ENCODE results near the gene UGP2. TPM values are rescaled to one million over a fixed set of nuclear protein-coding genes. Genes with fewer than 3 reads are reported as not detected.

Gene UGP2
- total and polyA plus RNA-seq, 2 donors from 2014 or later = 118 to 140 TPM

DNA sequence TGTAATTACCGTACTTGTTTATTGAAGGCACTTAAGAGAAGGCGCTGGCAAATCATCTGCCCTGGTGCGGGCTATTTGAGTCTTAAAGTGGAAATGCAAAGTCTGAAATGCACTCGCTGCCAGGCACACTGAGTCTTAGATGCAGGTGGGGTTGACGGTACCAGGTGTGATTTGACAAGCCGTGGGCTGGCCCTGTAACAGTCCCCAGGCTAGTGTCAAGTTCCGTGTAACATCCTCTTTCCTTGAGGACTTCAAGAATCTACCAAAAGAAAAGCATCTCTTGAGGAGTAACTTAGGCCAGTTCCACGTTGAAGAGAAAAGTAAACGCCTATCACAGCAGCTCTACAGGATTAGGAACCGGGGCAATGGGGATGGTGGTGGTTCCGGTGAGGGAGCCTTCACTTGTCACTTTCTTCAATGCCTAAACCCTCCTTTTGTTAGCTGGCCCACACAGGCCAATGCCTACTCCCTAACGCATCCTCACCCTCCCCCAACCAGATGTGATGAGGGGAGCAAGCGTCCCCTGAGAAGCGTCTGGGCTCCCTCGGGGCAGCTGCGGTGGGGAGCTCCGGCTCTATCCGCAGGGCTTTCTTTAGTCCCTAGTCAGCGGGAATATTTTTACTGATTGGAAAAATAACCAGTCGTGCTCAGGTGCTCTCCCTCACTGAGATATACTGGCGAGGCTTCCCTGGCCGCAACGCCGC is 1.5 kb upstream of the UGP2 start:
- no peak for TF ChIP-seq CTCF (IDR thresholded peaks at IDR 0.05; ENCODE audit: borderline replicate concordance, extremely low read depth, insufficient read depth)
- Histone ChIP-seq H3K27me3 (ENCODE audit: control insufficient read depth, insufficient read depth, low read length) (no peaks in the 10 kb centered on the region), H3K4me1 (ENCODE audit: control insufficient read depth in 2 of 3, insufficient read depth in 2 of 3, low read depth in 1 of 3, low read length in 3 of 3) (peaks cover 0 to 11% (median 3%) of the 10 kb centered on the region in 3 donors), H3K27ac (ENCODE audit: low read depth in 2 of 2, low read length in 2 of 2) (peak overlapping the region; percentile 56 to 97), H3K9ac (ENCODE audit: low read length in 3 of 3) (peak overlapping the region; percentile 63 to 98 (median 92)), H3K9me3 (ENCODE audit: control insufficient read depth in 2 of 3, insufficient read depth in 1 of 3, low read length in 3 of 3) (no peaks in the 10 kb centered on the region), H3K4me3 (ENCODE audit: low read length in 3 of 3) (peak overlapping the region; percentile 74 to 93 (median 91)), H3K36me3 (ENCODE audit: control insufficient read depth in 2 of 3, insufficient read depth in 3 of 3, low read length in 3 of 3) (no peaks in the 10 kb centered on the region)
- no peak for FAIRE-seq
- DNase-seq = no peak
- intact Hi-C loops (cut with DNase I) = no loop called here

DNA sequence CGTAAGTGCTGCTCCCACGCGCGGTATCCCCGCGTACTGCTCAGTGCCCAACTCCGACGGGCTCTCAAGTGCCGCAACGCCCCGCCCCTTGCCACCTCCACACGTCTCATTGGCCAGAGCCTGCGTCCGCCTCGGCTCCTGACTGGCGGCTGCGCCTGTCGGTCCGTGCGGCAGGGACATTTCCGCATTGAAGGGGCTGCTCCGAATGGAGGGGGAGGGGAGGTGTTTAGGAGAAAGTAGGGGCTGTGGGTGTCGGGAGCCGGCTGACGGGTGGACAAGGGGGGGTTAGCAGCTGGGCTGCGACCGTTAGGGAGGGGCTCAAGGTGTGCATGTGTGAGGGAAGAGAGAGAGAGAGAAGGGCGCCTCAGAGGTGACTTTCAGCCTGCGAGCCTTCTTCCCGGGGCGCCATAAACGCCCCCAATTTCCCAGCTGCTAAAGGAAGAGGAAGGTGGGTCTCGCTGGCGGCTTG is 877 bp upstream of the UGP2 start:
- peaks cover 0 to 11% (median 3%) of the 10 kb centered on the region in 3 donors for H3K4me1 ChIP-seq (ENCODE audit: control insufficient read depth in 2 of 3, insufficient read depth in 2 of 3, low read depth in 1 of 3, low read length in 3 of 3)
- intact Hi-C loops (cut with DNase I) = no loop called here
- FAIRE-seq (peak; percentile 50), DNase-seq (peak; percentile 99 to 100 (median 99))
- H3K27me3 ChIP-seq (ENCODE audit: control insufficient read depth, insufficient read depth, low read length) = no peaks in the 10 kb centered on the region
- peak overlapping the region; percentile 74 to 93 (median 91) for H3K4me3 ChIP-seq (ENCODE audit: low read length in 3 of 3)
- no peak for TF ChIP-seq CTCF (IDR thresholded peaks at IDR 0.05; ENCODE audit: borderline replicate concordance, extremely low read depth, insufficient read depth)
- H3K36me3 ChIP-seq (ENCODE audit: control insufficient read depth in 2 of 3, insufficient read depth in 3 of 3, low read length in 3 of 3) = no peaks in the 10 kb centered on the region
- peak overlapping the region; percentile 97 to 98 for H3K27ac ChIP-seq (ENCODE audit: low read depth in 2 of 2, low read length in 2 of 2)
- H3K9me3 ChIP-seq (ENCODE audit: control insufficient read depth in 2 of 3, insufficient read depth in 1 of 3, low read length in 3 of 3) = no peaks in the 10 kb centered on the region
- H3K9ac ChIP-seq (ENCODE audit: low read length in 3 of 3) = peak overlapping the region; percentile 63 to 98 (median 92)

GRCh38 chr2:63842149-63843061 is 709 bp downstream of the UGP2 start:
- H3K4me3 ChIP-seq (ENCODE audit: low read length in 3 of 3) = peak overlapping the region; percentile 89 to 100 (median 91)
- peak overlapping the region; percentile 97 to 98 for H3K27ac ChIP-seq (ENCODE audit: low read depth in 2 of 2, low read length in 2 of 2)
- FAIRE-seq = no peak

More at GRCh38 chr2:63842149-63843061, 709 bp downstream of the UGP2 start:
- Histone ChIP-seq H3K27me3 (ENCODE audit: control insufficient read depth, insufficient read depth, low read length) (no peaks in the 10 kb centered on the region), H3K9ac (ENCODE audit: low read length in 3 of 3) (peak overlapping the region; percentile 83 to 99 (median 92)), H3K36me3 (ENCODE audit: control insufficient read depth in 2 of 3, insufficient read depth in 3 of 3, low read length in 3 of 3) (no peaks in the 10 kb centered on the region), H3K4me1 (ENCODE audit: control insufficient read depth in 2 of 3, insufficient read depth in 2 of 3, low read depth in 1 of 3, low read length in 3 of 3) (peaks cover 0 to 11% (median 6%) of the 10 kb centered on the region in 3 donors), H3K9me3 (ENCODE audit: control insufficient read depth in 2 of 3, insufficient read depth in 1 of 3, low read length in 3 of 3) (no peaks in the 10 kb centered on the region)
- DNase-seq = peak; percentile 53 to 84 (median 68)
- intact Hi-C loops (cut with DNase I) = no loop called here
- TF ChIP-seq CTCF (IDR thresholded peaks at IDR 0.05; ENCODE audit: borderline replicate concordance, extremely low read depth, insufficient read depth) = no peak
